GM18498 (cell line): ENCODE results near the gene GPATCH4.

ENCODE experiments used
- ATAC-seq: cut with Tn5 transposase; IDR thresholded peaks from one replicate; pipeline ENCODE4 v1.9.1; 2021; ENCODE audit warnings: mild to moderate bottlenecking, moderate library complexity; ENCODE audit not compliant: unreplicated experiment

Gene GPATCH4

GRCh38 chr1:156551066-156551643 lies 50.1 kb downstream of the GPATCH4 start:
- ATAC-seq: no peak

DNA sequence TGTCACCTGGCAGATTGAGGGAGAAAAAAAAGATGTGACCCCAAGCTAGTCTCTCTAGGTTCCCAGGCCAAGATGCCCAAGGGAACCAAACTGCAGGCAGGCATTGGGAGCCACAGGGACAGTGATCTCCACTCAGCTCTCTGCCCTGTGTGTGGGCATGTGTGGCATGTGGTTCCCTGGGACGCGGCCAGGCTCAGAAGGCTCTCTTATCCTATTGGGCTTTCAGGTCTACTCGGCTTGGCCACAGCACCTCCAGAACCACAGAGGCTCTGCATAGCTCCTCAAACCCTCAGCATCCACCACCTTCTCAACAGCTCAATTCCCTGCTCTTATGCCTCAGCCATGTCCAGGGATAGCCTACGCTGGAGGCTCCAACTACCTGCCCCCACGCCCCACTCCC lies 50.9 kb downstream of the GPATCH4 start:
- ATAC-seq: no peak

DNA sequence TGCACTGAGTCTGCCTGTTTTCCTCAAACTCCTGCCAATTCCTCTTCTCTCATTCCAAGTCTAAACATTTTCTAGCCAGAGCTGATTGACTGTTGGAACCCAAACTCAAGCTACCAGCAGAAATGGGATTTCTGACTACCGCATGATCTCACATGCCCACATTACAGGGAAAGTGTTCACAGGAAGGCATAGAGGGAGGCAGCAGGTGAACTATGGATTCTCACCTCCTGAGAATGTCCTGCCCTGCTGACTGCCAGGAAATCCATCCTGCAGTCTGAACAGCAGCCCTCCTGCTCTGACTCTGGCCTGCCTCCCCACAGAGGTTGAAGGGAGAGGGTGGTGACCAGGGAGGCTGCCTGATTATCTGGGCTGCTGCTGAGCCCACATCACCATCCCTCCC lies 51.4 kb downstream of the GPATCH4 start:
- no peak for ATAC-seq

DNA sequence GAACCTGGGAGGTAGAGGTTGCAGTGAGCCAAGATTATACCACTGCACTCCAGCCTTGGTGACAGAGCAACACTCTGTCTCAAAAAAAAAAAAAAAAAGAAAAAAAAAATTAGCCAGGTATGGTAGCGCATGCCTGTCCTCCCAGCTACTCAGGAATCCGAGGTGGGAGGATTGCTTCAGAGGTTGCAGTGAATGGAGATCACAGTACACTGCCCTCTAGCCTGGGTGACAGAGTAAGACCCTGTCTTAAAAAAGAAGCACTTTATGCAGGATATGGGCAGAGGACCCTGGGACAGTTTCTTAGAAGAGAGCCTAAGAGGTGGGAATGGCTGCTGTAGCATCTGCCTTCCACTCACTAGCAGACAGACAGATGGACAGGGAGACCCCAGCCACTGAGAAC lies 51.9 kb downstream of the GPATCH4 start:
- no peak for ATAC-seq

DNA sequence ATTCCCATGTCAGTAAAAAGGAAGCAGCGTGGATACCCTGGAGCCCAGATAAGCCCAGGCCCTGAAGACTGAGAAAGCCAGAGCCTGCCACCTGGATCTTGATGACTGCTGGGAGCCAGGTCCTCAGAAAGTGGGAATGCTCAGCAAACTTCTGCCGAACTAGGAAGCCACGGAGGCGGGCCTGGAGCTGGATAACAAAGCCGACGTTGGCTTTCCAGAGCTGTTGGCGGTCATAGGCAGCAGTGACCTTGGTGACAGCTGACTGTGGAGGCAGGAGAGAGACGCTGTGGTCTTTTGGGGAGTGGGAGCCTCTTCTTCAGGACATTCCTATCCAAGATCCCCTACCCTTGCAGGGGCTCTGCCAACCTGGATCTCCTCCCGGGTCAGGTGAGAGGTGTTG lies 53.3 kb downstream of the GPATCH4 start:
- ATAC-seq: no peak

DNA sequence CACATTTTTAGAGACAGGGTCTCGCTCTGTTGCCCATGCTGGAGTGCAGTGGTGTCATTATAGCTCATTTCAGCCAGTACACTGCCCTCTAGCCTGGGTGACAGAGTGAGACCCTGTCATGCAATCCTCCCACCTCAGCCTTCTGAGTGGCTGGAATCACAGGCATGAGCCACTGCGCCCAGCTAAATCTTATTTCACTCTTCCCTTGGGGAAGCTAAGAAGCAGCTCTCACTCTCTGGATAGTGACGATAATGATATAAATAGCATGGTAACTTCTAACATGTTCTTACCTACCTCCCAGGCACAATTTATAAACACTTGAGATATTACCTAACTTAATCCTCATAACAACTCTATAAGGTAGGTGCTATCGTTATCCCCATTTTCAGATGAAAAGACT lies 53.8 kb downstream of the GPATCH4 start:
- ATAC-seq: no peak

DNA sequence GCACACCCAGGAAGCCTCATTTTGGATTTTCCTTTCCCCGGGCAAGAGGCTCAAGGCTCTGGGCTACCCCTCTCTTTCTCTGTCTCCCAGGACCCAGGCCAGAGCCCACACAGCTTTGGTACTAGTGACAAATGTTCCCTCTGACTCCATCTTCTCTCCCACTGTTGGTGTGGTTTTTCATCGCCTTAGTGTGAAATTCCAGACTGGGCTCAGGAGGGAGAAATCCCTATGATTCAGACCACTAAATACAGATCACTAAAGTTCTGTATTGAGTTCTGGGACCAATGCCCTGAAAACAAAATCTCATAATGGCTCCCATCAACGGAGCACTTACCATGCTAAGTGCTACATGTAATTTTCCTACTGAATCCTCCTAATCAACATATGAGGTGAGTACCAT lies 55.0 kb downstream of the GPATCH4 start:
- no peak for ATAC-seq

GRCh38 chr1:156544592-156545102 lies 56.6 kb downstream of the GPATCH4 start:
- ATAC-seq: no peak
